NCI-H460 (cell line): ENCODE measurements around the gene SACM1L. TPM values are rescaled to one million over a fixed set of nuclear protein-coding genes. Genes with fewer than 3 reads are reported as not detected.
A peak's percentile ranks its signal among the peaks of the same experiment; 100 is the strongest.

Source experiments
- DNase-seq: peaks from one replicate; pipeline ENCODE4 v3.0.0-alpha.2; 2016; ENCODE audit warnings: low read depth; ENCODE audit errors: extremely low read depth
- polyA plus RNA-seq: library from polyadenylated mRNA; depleted of rRNA; stranded (reverse); fragments of >200 nt; gene quantifications from 2 replicates; pipeline ENCODE4 v1.2.3, GENCODE V29; 2014; cell fraction: nucleus; rRNA removed
- total RNA-seq: library from RNA; depleted of rRNA; stranded (reverse); fragments of >200 nt; shearing (Covaris generic); gene quantifications from 2 replicates; pipeline ENCODE4 v1.2.3, GENCODE V29; 2014; rRNA removed

SACM1L gene, protein sequence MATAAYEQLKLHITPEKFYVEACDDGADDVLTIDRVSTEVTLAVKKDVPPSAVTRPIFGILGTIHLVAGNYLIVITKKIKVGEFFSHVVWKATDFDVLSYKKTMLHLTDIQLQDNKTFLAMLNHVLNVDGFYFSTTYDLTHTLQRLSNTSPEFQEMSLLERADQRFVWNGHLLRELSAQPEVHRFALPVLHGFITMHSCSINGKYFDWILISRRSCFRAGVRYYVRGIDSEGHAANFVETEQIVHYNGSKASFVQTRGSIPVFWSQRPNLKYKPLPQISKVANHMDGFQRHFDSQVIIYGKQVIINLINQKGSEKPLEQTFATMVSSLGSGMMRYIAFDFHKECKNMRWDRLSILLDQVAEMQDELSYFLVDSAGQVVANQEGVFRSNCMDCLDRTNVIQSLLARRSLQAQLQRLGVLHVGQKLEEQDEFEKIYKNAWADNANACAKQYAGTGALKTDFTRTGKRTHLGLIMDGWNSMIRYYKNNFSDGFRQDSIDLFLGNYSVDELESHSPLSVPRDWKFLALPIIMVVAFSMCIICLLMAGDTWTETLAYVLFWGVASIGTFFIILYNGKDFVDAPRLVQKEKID
- 17.8 and 24.3 TPM in 2 replicates for total RNA-seq
- polyA plus RNA-seq, result 45.8 and 53.5 TPM in 2 replicates

- DNase-seq, result peak; percentile 96
These were observed at the start of gene SACM1L for GRCh38 chr3:45688882-45689786. Gene SACM1L, plus strand, starts transcription at chr3:45689396. Its CDS starts 70 bp downstream, at chr3:45689466.

DNA sequence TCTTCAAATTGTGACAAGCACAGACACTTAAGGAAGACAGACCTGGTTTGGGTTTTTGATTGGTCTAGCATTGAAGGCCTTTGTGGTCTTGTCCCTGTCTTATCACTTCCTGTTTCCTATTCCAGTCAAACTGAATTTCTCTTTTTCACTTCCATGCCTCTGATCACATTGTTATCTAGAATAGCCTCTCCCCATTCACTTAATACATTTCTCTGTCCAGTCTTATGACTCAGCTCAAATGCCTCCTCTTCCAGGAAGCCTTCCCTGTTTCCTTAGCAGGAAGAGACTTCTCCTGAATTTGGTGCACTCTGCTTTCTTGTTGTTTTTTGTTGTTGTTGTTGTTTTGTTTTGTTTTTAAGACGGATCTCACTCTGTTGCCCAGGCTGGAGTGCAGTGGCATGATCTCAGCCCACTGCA is 49.1 kb upstream of the SACM1L start:
- no peak for DNase-seq

- no peak for DNase-seq
These were observed 48.4 kb upstream of the SACM1L start for GRCh38 chr3:45640724-45641361.

DNA sequence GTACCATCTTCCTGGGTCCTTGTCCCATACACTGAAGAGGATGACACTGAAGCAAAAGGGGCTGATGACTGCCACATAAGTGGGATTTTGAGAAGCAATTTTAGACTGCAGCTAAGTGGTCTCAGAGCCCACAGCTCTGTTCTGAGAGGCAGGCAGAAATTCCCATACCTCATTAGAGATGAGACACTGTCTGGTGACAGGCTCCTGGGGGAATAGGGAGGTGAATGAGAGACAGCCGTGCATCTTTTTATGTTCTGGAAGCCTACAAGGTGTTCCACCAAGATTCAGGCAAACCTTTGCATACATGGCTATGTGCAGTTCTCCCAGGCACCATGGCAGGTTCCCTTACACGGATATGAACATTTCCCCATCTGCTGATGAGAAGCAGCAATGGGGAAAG is 47.4 kb upstream of the SACM1L start:
- no peak for DNase-seq

GRCh38 chr3:45642731-45643152 is 46.5 kb upstream of the SACM1L start:
- no peak for DNase-seq

DNA sequence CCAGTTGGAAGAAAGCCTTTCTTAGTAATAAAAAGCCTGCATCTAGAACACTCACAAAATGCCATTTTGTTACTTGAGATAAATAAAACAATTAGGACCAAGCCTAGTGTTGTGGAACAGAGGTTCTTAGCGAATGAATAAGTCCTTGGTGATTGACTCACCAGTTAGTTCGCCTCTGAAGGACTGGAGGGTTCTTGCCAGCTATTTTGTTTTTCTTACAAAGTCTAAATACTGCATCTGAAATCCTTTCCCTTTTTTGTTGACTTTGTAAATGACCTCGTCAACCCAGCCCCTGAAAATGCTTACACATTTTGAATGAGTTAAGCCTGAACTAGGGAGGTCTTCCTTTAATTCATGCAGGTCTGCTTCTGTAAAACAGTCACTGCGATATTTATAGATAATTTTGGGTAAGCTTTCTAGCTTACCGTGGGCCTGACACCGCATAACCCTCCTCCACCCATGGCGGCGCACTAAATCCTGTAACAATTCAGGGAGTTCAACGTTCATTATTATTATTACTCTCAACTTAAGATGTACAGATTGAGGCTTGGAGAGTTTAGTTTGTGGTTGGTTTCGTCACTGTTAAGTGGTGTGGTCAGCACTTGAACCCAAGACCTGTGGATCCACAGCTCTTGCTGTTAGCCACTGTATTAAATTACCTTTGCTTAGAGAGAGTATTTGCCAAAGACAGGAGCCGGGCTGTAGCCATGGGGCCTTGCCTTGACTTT is 45.0 kb upstream of the SACM1L start:
- no peak for DNase-seq

DNA sequence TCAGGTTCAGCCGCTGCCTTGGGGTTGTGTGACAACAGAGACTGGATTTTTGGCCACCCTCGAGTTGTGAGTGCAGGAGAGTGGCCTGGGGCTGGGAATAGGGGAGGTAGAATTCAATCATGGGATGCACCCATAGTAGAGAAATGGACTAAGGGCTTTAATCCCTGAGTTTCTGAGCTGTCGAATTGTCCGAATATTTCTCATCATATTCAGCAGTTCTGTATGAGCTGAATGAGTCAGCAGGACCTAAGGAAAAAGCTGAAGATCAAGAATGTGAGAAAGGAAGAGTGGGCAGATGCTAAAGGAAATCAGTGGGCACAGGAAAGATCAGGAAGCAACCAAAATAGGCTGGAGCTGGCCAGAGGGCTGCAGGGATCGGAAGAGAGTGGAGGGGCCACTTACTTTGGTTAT is 44.4 kb upstream of the SACM1L start:
- DNase-seq, result peak; percentile 77

DNA sequence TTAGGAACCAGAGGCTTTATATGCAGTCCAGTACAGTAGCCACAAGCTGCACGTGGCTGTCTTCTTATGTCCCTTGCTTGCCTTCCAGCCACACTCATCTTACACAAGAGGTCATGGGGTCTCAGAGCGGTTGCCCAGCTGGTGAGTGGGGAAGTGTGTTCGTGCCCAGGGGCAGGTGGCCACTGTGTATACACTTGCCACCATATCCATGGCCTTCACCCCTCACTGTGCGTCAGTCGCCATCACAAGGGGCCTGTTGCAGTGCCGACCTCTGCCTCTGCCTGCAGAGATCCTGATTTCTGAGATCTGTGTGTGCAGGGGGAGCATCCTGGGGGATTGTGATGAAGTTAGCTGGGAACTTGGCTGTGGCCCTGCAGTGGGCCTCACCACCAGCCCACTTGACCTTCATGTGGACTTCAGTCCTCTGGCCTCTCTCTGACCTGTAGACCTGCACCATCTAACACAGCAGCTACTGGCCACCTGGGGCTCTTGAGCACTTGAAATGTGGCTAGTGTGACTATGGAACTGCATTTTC is 43.1 kb upstream of the SACM1L start:
- DNase-seq, result no peak

DNA sequence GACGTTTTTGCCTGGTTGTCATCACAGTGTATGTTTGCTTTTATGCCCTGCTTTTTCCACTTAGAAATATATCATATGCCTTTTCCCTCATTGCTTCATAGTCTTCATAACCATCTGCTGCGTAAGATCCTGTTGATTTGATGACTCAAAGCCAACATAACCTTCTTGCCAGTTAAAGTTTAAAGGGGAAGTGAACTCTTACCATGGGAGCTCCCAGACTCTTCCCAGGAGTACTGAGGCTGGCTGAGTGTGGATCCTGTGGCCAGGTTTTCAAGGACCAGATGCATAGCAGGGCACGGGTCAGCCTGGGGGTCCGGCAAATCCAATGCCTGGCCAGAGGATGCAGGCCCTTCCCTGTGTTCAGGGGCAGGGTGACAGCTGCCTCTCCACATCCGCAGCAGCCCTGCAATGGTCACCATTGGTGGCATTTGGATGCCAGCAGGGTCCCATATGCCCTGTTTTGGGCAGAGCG is 42.0 kb upstream of the SACM1L start:
- DNase-seq, result peak; percentile 89

- no peak for DNase-seq
These were observed 36.0 kb upstream of the SACM1L start for GRCh38 chr3:45653205-45653604.

GRCh38 chr3:45654397-45654944 is 34.7 kb upstream of the SACM1L start:
- DNase-seq, result no peak

GRCh38 chr3:45655906-45656305 is 33.3 kb upstream of the SACM1L start:
- no peak for DNase-seq

DNA sequence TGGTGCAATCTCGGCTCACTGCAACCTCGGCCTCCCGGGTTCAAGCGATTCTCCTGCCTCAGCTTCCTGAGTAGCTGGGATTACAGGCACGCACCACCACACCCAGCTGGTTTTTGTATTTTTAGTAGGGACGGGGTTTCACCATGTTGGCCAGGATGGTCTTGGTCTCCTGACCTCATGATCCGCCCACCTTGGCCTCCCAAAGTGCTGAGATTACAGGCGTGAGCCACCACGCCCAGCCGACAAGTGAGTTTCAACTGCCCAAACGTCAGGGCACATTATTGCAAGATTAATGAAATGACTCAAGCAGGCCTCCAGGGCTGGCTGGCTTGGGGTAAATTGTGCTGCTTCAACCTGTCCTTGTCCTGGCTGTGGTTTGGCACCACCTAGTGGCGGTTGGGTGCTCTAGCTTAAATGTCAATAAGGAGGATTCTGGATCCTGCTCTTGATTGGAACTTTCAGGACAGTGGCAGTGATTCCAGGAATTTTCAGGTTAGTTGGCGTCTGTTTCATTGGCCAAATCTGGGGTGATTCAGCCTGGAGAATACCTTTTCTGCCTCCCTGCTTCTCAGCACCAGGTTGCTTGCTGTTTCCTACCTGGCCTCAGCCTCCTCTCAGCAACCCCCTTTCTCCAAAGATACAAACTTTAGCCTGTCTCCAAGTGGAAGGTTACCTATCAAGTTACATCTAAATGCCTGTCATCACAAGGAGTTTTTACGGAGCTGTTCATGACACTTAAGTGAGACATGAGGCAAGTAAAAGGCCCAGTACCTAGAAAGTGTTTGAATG is 32.4 kb upstream of the SACM1L start:
- DNase-seq, result peak; percentile 94

- no peak for DNase-seq
These were observed 31.3 kb upstream of the SACM1L start for GRCh38 chr3:45657853-45658252.

DNA sequence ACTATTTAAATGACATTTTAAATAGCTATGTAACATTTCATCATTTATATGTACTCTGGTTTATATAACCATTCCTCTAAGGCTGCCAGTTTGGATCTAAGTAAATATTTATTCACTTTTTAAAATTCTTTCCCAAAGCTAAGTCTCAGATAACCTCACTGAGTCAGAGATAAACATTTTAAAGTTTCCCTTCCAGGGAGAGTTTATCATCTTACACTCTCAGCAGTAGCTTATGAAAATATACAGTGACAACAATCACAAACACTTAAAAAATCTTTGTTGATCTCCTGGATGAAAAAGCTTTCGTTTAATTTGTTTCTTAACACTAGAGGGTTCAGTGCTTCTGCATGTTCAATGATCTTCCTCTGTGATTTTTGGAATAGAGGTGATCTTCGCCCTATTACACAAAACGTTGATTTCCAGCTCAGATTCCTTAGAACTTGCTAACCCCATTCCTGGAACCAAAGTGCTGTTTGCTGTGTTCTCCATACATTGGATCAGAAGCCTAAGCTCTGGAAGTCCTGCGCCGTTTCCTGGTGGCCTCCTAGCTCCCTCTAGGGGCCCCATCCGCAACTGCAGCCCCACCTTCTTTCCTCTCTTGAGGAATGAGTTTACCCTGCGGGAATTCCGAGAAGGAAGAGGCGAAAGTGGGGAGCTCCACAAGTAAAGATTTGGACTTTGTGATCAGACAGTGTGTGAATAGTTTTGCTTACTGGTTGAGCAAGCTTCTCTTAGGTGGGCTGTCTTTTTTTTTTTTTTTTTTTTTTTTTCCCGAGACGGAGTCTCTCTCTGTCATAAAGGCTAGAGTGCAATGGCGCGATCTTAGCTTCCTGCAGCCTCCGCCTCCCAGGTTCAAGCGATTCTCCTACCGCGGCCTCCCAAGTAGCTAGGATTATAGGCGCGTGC is 29.3 kb upstream of the SACM1L start:
- DNase-seq, result peak; percentile 67

- DNase-seq, result no peak
These were observed 28.7 kb upstream of the SACM1L start for GRCh38 chr3:45660567-45660901.

- DNase-seq, result no peak
These were observed 24.6 kb upstream of the SACM1L start for GRCh38 chr3:45664578-45664977.
